GM03348 (cell line): Measurements from ENCODE around the gene BCAS1.
"Not testable (repeated sequence)": the region's sequence is repeated elsewhere in the genome, so short reads cannot be mapped to it uniquely, and the experiment has no call there.

Experiments
- DNase-seq: peaks from one replicate; pipeline ENCODE4 v3.0.0; 2012; ENCODE audit warnings: low spot score

Gene BCAS1

DNA sequence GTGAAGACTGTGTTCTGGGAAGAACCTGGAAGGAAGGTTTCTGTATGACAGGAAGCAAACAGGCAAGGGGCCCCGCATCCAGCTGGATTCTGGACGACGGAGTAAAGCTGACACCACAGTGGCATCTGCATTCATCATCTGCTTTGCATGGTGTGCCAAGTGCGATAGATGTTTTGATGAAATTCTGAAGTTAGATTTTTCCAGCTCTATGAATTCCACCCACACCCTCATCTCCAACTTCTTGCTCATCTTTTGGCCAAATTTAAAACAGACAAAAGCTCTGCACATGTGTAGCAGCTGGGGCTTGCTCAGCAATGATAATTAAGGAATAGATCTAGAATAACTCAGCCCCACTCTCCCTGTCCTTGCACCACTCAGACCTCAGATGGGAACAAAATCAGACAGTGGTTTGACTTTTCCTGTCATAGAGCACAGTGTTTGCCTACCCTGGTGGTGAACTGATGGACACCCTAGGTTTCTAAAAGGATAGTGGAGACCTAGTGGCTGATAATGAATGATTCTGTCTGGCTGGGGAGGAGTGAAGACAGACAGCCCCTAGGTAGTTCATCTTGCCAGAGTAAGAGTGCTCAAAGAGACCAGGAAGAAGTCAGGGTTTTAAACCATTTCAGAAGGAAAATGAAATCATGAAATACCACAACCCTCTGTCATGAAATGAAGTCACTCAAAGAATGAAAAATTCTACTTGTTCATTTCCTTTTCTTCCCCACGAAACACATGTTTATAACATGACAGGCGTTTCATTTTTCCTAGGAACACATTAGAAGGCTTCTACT lies 85.8 kb downstream of the BCAS1 start:
- peak; percentile 85 for DNase-seq

DNA sequence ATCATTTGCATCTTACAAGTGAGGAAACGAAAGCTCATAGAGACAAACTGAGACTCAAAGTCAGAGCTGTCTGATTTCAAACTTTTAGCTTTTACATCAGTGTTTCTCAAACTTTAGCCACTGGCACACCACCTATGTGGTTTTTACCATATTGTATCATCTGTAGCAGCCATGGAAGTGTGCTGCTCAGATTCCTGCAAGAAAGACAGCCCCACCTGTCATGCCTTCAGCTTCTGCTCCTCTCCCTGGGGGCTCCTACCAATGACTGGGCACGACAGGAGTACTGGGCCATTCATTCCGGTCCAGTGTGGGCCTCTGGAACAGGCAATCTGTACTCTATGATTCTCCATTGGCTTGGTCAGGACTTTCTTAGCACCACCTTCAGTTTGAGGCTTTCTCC lies 87.0 kb downstream of the BCAS1 start:
- no peak for DNase-seq

GRCh38 chr20:53982624-53983023 lies 87.8 kb downstream of the BCAS1 start:
- no peak for DNase-seq

DNA sequence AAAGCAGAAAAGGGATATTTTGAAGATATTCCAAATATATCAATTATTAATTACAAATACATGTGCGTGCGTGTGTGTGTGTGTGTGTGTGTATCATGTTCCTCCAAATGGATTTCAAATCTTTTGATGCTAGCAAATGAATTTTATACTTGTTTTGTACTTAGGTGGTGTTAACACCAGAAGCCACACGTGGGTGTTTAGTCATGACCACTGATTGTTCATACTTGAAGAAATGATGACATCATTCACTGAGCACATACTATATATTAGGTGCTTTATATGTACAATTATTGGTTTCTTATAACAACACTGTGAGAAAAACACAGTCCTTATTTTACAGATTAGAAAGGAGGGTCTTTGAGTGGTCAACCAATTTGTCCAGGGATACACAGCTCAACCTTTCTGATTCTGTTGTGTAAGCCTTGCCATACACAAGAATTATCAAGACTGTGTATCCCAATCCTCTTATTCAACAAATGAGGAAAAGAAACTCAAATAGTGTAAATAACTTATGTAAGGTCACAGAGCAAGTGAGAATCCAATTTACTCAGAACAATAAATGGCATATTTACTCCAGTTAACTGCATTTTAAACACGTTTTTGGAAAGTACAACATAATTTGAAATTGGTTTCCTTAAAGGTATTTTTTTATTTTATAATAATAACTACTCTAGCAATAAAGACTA lies 88.5 kb downstream of the BCAS1 start:
- no peak for DNase-seq

DNA sequence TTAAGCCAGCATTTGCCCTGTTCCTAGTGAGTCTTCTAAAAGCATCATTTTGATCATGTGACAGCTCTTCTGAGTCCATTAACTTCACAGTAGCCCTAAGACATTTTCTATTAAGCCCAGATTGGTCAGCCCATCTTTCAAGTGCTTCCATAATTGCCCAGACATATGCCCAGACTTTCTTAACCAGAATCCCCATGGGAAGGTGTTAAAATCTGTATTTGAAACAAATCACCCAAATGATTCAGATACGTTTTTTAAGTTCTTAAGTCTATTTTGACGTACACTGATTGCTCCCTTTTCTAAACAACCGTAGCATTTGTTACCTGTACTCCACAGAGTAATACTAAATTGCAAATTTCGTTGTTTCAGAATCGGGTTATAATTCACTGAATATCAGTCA lies 89.3 kb downstream of the BCAS1 start:
- no peak for DNase-seq

- no peak for DNase-seq
Measured at GRCh38 chr20:53980031-53980465, 90.3 kb downstream of the BCAS1 start.

- DNase-seq: no peak
Measured at GRCh38 chr20:53978497-53978896, 91.9 kb downstream of the BCAS1 start.

DNA sequence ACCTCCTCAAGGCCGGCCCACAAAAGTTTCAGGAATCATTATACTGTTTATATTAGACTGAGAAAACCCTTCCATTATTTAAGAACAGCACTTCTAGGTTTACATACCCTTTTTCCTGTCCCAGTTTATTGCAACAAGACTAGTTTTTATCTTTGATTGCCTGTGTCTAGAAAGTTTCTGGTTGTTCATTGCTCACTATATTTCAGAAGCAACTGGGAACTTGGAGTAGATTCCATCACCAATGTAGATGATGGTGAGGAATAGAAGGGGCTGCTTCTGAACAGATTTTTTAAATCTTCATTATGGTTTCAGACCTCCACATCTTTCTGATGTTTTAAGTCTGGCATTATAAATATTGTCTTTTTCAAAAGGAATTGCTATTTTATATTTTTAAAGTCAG lies 93.0 kb downstream of the BCAS1 start:
- no peak for DNase-seq

- DNase-seq: no peak
Measured at GRCh38 chr20:53975761-53976160, 94.6 kb downstream of the BCAS1 start.

- DNase-seq: no peak
Measured at GRCh38 chr20:53974785-53975555, 95.4 kb downstream of the BCAS1 start.

DNA sequence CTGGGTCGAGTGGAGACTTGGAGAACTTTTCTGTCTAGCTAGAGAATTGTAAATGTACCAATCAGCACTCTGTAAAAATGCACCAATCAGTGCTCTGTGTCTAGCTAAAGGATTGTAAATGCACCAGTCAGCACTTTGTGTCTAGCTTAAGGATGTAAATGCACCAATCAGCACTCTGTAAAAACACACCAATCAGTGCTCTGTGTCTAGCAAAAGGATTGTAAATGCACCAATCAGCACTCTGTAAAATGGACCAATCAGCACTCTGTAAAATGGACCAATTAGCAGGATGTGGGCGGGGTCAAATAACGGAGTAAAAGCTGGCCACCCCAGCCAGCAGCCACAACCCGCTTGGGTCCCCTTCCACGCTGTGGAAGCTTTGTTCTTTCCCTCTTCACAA lies 96.5 kb downstream of the BCAS1 start:
- not testable (repeated sequence) for DNase-seq

- DNase-seq: no peak
Measured at GRCh38 chr20:53972179-53972578, 98.2 kb downstream of the BCAS1 start.

DNA sequence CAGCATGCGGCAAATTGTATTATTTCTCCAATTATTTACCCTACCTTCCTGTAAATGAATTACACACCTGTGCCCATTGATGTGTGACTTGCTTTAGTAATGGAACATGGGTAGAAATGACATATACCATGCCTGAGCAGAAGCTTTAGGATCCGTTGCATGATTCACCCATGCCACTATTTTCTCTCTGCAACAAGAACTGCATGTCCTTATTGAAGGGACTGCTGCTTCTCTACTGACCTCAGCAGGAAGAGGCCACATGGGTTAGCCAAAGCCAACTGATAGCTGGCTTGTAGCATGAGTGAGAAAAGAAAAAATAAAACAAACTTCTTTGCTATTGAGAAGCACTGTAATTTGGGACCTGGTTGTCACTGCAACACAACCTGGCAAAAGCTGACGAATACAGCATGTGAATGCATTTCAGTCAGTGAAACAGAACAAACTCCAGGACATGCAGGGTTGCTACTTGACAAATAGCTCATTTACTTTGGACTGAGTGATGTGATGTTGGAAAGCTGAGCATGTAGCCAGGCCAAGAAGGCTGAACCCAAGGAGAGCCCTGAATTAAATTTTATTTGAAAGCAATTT lies 99.2 kb downstream of the BCAS1 start:
- no peak for DNase-seq

- DNase-seq: no peak
Measured at GRCh38 chr20:53970232-53970631, 100.2 kb downstream of the BCAS1 start.

- DNase-seq: no peak
Measured at GRCh38 chr20:53967527-53967926, 102.9 kb downstream of the BCAS1 start.

GRCh38 chr20:53966774-53967398 lies 103.5 kb downstream of the BCAS1 start:
- no peak for DNase-seq

- DNase-seq: no peak
Measured at GRCh38 chr20:53964501-53965253, 105.7 kb downstream of the BCAS1 start.

DNA sequence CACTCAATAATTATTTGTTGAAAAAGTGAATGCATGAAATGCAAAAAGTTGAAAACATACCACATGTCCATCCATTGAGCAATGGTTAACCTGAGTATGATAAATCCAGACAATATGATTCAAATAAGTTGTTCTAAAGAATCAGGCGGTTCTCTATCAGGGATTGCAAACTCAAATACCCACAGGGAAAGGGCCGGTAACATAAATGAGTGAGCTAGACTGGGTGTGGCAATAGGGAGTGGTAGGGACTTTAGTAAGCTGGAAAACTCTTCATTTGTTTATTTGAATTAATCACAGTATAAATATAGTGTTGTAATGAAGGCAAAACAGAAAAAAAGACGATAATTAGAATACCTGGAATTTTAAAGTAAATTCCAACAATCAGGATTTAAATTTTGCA lies 106.3 kb downstream of the BCAS1 start:
- no peak for DNase-seq

DNA sequence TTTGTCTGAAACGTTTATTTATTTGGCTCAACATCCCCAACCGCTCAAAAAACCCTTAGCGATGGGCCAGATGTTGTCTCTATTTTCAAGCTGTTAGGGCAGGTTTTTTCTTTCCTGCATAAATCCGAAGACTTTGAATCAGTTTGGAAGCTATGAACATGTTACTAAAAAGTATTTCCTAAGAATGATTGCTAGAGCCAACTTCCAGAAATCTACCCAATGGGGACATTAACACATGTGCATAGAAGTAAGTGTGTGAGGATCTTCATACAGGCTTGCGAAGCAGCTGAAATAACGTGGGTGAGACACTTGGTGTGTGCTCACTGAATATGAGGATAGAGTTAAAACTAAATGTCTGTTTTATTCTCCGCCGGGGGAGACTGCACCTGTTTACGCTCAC lies 106.8 kb downstream of the BCAS1 start:
- no peak for DNase-seq

GRCh38 chr20:53962388-53962787 lies 108.0 kb downstream of the BCAS1 start:
- no peak for DNase-seq

DNA sequence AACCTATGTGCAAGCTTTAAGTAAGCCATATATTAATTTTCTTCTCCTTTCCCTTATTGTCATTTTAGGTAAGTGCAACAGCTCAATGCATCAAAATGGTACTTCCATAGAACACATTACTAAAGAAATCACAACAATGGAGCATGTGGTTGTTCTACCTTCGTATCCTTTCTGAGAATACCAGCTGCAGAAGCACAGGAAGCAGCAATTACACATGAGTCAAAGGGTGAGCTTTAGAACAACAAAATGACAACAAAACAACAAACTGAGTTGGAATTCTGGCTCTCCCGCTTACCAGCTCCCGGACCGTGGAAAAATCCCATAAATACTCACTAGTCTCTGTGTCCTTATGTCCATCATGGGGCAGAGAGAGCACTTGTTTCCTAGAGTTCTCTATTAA lies 108.9 kb downstream of the BCAS1 start:
- DNase-seq: no peak
